Measurements from ENCODE around the gene NPY2R.

Gene NPY2R

DNA sequence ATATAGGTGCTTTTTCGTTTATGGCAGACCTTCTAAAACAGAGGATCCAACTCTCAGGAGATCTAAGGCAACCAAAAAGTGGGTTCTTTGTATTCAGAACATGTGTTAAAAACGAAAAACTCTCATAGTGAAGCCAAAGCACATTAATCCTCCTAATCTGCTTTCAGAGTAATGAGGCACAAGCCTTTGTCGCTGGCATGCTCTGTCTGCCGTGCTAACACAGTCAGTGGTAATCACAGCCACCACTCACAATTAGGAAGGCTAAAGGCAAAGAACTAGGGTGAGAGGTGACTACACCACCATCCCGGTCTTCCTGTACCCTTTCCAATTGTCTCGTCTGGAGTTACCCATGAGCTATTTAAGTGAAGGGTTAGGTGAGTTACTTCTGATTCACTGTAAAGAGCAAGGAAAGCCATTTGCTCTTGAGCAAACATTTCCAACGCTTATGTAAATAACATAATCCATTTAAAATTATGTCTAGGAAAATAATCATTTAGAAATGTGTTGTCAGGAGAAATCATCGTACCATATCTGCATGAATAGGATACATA lies 40.7 kb downstream of the NPY2R start:
- no peak for DNase-seq

DNA sequence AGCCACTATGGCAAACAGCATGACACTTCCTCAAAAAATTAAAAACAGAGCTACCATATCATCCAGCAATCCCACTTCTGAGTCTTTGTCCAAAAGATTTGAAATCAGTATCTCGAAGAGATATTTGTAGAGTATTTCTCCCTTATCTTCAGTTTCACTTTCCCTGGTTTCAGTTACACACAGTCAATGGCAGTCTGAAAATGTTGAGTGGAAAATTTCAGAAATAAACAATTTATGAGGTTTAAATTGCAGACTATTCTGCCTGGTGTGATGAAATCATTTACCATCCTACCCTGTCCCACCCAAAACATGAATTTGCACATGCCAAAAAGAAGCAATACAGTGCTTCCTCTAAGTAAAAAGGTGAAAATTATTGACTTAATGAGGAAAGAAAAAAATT lies 43.9 kb downstream of the NPY2R start:
- DNase-seq, result no peak

DNA sequence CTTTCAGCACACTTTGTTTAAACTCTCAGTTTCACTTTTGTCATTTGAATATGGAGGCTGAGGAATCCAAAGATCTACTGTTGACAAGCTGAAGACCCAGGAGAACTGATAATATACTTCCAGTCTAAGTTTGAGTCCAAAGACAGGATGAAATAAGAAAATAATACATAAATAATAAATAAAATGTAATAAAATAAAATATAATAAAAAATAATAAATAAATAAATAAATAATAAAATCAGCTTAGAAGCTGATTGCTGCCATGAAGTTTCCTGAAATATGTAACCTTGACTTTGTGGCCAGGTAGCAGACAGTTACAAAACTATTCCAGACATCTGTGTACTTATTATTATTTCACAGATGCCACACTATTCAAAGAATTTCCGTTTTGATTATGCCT lies 55.0 kb downstream of the NPY2R start:
- DNase-seq, result no peak

DNA sequence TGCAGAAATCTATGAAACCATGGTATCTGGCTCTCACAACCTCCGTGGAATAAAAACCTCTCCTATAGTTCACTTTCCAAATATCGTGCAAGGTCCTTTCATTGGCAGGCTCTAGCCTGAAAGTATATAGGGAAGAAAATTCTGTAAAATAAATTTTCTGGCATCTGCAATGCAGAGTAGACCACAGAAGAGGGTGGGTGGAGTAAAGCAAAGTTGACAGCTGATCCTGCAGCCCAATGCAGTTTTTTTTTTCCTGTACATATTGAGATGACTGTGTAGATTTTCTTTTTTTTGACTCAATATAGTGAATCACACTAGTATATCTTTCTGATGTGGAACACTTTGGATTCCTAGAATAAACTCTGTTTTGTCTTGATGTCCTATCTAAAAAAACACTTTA lies 56.7 kb downstream of the NPY2R start:
- DNase-seq, result no peak

Data from NCI-H1105 treated with DMSO at 0.1 percent for 48 hours (cell line).